Suprapubic skin (tissue), 4 donors: ENCODE results near the gene CHSY1. TPM values are rescaled to one million over a fixed set of nuclear protein-coding genes. Genes with fewer than 3 reads are reported as not detected.

Source experiments
- DNase-seq, 2 donors: peaks; one replicate each; pipeline ENCODE4 v3.0.0-alpha.2; 2019; ENCODE audit warnings: low spot score in 2 of 2
- H3K27ac ChIP-seq: fragments of 200-600 bp; sonication (generic); one replicate; pipeline ENCODE4 v1.5.1; 2019
- H3K27me3 ChIP-seq: fragments of 200-600 bp; sonication (generic); one replicate; pipeline ENCODE4 v1.5.1; 2019
- H3K36me3 ChIP-seq: fragments of 200-600 bp; sonication (generic); one replicate; pipeline ENCODE4 v1.5.1; 2019
- H3K4me1 ChIP-seq: fragments of 200-600 bp; sonication (generic); one replicate; pipeline ENCODE4 v1.5.1; 2019
- H3K4me3 ChIP-seq: fragments of 200-600 bp; sonication (generic); one replicate; pipeline ENCODE4 v1.5.1; 2019; ENCODE audit warnings: mild to moderate bottlenecking
- H3K9me3 ChIP-seq: fragments of 200-600 bp; sonication (generic); one replicate; pipeline ENCODE4 v1.5.1; 2019
- EP300 ChIP-seq: sonication (generic); formaldehyde crosslinking; IDR thresholded peaks from one replicate; pipeline ENCODE4 v1.6.1; 2017; ENCODE audit warnings: antibody characterized with exemption
- POLR2A ChIP-seq, 2 donors: fragments of 450-650 bp; IDR thresholded peaks; one replicate each; pipeline ENCODE4 v1.6.1; 2017; ENCODE audit warnings: antibody characterized with exemption in 2 of 2, mild to moderate bottlenecking in 2 of 2, moderate library complexity in 2 of 2
- POLR2AphosphoS5 ChIP-seq, 3 donors: sonication (generic); formaldehyde crosslinking; IDR thresholded peaks; one replicate each; pipeline ENCODE4 v1.6.1; 2017; ENCODE audit warnings: antibody characterized with exemption in 3 of 3
- WGBS: methylation state at CpG from one replicate; pipeline ENCODE4 v1.1.5; 2018; 5-methylcytosine and 5-hydroxymethylcytosine counted together
- total RNA-seq, 4 donors: library from RNA; depleted of rRNA; stranded (reverse); fragments of >200 nt; gene quantifications; one replicate each; pipeline ENCODE4 v1.1.0, GENCODE V29; 2016
- TF ChIP-seq, protein P1 (sequence below), 2 donors: fragments of 200-600 bp in 1 of 2; fragments of 450-650 bp in 1 of 2; sonication (generic) in 1 of 2; IDR thresholded peaks; one replicate each; pipeline ENCODE4 v1.5.1; 2016 to 2019; ENCODE audit warnings: antibody characterized with exemption in 2 of 2, mild to moderate bottlenecking in 1 of 2, moderate library complexity in 1 of 2

Gene CHSY1
- total RNA-seq, 4 donors from 2014 or later: 29.7 to 39.6 (median 30.5) TPM

- no peak for DNase-seq
- TF ChIP-seq POLR2A (IDR thresholded peaks at IDR 0.05) (no peak), EP300 (no peak), POLR2AphosphoS5 (IDR thresholded peaks at IDR 0.05) (no peak)
- TF ChIP-seq, protein P1, sequence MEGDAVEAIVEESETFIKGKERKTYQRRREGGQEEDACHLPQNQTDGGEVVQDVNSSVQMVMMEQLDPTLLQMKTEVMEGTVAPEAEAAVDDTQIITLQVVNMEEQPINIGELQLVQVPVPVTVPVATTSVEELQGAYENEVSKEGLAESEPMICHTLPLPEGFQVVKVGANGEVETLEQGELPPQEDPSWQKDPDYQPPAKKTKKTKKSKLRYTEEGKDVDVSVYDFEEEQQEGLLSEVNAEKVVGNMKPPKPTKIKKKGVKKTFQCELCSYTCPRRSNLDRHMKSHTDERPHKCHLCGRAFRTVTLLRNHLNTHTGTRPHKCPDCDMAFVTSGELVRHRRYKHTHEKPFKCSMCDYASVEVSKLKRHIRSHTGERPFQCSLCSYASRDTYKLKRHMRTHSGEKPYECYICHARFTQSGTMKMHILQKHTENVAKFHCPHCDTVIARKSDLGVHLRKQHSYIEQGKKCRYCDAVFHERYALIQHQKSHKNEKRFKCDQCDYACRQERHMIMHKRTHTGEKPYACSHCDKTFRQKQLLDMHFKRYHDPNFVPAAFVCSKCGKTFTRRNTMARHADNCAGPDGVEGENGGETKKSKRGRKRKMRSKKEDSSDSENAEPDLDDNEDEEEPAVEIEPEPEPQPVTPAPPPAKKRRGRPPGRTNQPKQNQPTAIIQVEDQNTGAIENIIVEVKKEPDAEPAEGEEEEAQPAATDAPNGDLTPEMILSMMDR (IDR thresholded peaks at IDR 0.05): no peak
- H3K4me3 ChIP-seq: no peak overlapping the region
- H3K36me3 ChIP-seq: peaks cover 29% of the 10 kb centered on the region
- H3K27me3 ChIP-seq: no peaks in the 10 kb centered on the region
- no peaks in the 10 kb centered on the region for H3K9me3 ChIP-seq
- H3K4me1 ChIP-seq: peaks cover 20% of the 10 kb centered on the region
- peak overlapping the region; percentile 54 for H3K27ac ChIP-seq
- 66% methylated on average over 9 of the region's 9 CpGs for WGBS
Observed at GRCh38 chr15:101266787-101267186, 14.9 kb upstream of the CHSY1 start.

DNA sequence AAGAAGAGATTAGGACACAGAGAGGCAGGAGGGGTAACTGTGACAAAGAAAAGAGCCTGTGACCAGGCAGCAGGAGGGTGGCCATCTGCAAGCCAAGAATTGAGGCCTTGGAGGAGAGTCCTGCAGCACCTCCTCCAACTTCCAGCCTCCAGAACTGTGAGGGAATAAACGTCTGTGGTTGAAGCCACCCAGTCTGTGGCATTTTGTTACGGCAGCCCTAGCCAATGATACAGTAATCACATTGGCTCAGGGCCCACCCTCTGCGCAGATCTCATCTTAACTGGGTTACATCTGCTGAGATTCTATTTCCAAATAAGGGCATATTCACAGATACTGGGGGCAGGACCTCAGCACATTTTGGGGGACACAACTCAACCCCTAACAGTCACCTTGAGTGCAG, 14.2 kb upstream of the CHSY1 start:
- Histone ChIP-seq H3K27ac (peak overlapping the region; percentile 54), H3K4me1 (peaks cover 20% of the 10 kb centered on the region), H3K27me3 (no peaks in the 10 kb centered on the region), H3K4me3 (no peak overlapping the region), H3K36me3 (peaks cover 21% of the 10 kb centered on the region), H3K9me3 (no peaks in the 10 kb centered on the region)
- no peak for DNase-seq
- WGBS: 73% methylated on average over 2 of the region's 3 CpGs
- TF ChIP-seq EP300 (no peak), POLR2AphosphoS5 (IDR thresholded peaks at IDR 0.05) (no peak), POLR2A (IDR thresholded peaks at IDR 0.05) (no peak)
- TF ChIP-seq, protein P1 (IDR thresholded peaks at IDR 0.05): no peak

- H3K4me1 ChIP-seq: peaks cover 20% of the 10 kb centered on the region
- DNase-seq: peak in 1 of 2 donors; percentile 69
- peaks cover 12% of the 10 kb centered on the region for H3K36me3 ChIP-seq
- H3K27ac ChIP-seq: peak overlapping the region; percentile 11
- WGBS: 85% methylated on average over 10 of the region's 17 CpGs
- H3K4me3 ChIP-seq: no peak overlapping the region
- TF ChIP-seq, protein P1 (IDR thresholded peaks at IDR 0.05): no peak
- no peak for TF ChIP-seq EP300
- TF ChIP-seq POLR2A (IDR thresholded peaks at IDR 0.05): no peak
- TF ChIP-seq POLR2AphosphoS5 (IDR thresholded peaks at IDR 0.05): no peak
- H3K27me3 ChIP-seq: no peaks in the 10 kb centered on the region
- H3K9me3 ChIP-seq: no peaks in the 10 kb centered on the region
Observed at GRCh38 chr15:101264911-101265641, 13.2 kb upstream of the CHSY1 start.

- H3K27ac ChIP-seq: no peak overlapping the region
- no peaks in the 10 kb centered on the region for H3K27me3 ChIP-seq
- TF ChIP-seq EP300: no peak
- TF ChIP-seq POLR2A (IDR thresholded peaks at IDR 0.05): no peak
- TF ChIP-seq POLR2AphosphoS5 (IDR thresholded peaks at IDR 0.05): no peak
- TF ChIP-seq, protein P1 (IDR thresholded peaks at IDR 0.05): no peak
- H3K36me3 ChIP-seq: peaks cover 1% of the 10 kb centered on the region
- H3K9me3 ChIP-seq: no peaks in the 10 kb centered on the region
- no peak overlapping the region for H3K4me3 ChIP-seq
- H3K4me1 ChIP-seq: peaks cover 20% of the 10 kb centered on the region
- DNase-seq: no peak
- WGBS: 91% methylated on average over 4 of the region's 4 CpGs
Observed at GRCh38 chr15:101264011-101264410, 12.2 kb upstream of the CHSY1 start.

DNA sequence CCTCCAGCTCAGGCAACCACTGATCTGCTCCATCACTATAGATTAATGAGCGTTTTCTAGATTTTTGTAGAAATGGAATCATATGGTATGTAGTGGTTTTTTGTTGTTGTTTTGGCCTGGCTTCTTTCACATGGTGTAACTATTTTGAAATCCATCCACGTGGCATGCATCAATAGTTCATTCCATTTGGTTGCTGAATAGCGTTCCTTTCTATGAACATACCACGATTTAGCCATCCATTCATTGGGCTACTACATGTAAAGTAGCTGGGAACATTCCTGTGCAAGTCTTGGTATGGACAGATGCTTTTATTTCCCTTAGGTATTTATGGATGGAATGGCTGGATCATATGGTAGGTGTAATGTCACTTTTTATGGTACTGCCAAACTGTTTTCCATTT, 10.7 kb upstream of the CHSY1 start:
- DNase-seq: no peak
- H3K4me3 ChIP-seq: no peak overlapping the region
- H3K36me3 ChIP-seq: no peaks in the 10 kb centered on the region
- H3K27ac ChIP-seq: no peak overlapping the region
- no peaks in the 10 kb centered on the region for H3K9me3 ChIP-seq
- no peaks in the 10 kb centered on the region for H3K27me3 ChIP-seq
- WGBS: 81% methylated on average over 4 of the region's 4 CpGs
- peaks cover 20% of the 10 kb centered on the region for H3K4me1 ChIP-seq
- TF ChIP-seq POLR2A (IDR thresholded peaks at IDR 0.05): no peak
- TF ChIP-seq EP300: no peak
- TF ChIP-seq POLR2AphosphoS5 (IDR thresholded peaks at IDR 0.05): no peak
- TF ChIP-seq, protein P1 (IDR thresholded peaks at IDR 0.05): no peak
